Dermis microvascular lymphatic vessel endothelial cell (primary cell): Measurements from ENCODE around the gene CACNA1I. TPM values are rescaled to one million over a fixed set of nuclear protein-coding genes. Genes with fewer than 3 reads are reported as not detected.

Source experiments
- DNase-seq, 2 donors: peaks; one replicate each; pipeline versions ENCODE4 v3.0.0 to v3.0.0-alpha.2; 2010; ENCODE audit warnings: low read depth in 2 of 2
- total RNA-seq: library from RNA; depleted of rRNA; stranded (reverse); fragments of >200 nt; gene quantifications from 2 replicates; pipeline ENCODE4 v1.2.1, GENCODE V29; 2014

The CACNA1I gene
- total RNA-seq, 1 donor from 2014 or later = not detected

DNA sequence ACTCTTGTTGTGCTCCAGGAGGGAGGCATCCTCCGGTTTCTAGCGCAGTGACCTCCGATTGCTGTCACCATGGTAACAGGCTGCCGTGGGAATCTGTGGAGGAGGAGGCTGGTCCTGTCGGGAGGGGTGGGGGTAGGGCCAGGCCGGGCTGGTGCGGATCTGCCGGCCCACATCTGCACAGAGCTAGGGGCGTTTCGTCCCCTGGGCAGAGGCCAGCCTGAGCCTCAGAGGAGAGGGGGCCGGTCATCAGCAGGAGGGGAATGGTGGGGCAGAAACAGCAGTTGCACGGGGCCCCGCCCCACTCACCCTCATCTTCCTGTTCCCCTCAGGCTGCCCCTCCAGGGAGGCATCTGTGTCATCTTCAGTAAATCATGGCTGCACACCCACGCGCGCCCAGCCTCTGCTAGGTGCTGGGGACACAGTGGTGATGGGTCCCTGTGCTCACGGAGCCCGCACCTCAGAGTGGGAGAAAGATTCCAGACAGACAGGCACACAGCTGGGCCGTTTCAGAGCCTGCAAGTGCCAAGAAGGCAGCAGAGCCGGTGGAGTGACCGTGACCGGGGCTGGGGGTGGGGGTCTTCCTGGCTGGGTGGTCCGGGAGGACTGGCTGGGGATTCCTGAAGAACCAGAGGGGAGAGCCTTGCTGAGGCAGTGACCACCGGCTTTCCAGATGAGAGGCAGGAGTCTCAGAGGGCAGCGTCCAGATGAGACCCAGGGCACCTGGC lies 120.5 kb downstream of the CACNA1I start:
- DNase-seq = no peak

DNA sequence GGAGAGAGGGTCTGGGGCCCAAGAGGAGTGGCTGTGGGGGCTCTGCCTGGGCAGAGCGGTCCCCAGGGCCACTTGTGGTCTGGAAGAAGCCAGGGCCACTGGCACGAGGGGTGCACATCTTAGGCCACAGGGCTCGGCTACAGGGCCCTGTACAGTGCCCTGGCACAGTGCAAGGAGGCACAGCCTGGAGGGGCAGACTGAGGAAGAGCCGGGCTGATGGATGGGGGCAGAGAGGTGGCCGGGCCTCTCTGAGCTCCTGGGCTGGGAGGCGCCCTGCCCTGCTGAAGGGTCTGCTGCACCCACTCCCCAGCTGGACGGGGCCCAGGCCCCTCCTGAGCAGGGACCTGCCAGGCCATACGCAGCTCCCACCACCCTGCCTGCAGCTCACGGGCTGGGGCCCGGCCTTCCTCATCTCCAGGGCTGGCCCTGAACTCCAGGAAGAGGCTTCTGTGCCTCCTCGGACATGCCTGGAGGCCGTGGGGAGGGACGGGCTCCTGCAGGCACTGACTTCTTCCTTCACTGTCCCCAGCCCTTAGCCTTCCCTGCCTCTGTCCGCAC lies 123.5 kb downstream of the CACNA1I start:
- no peak for DNase-seq

DNA sequence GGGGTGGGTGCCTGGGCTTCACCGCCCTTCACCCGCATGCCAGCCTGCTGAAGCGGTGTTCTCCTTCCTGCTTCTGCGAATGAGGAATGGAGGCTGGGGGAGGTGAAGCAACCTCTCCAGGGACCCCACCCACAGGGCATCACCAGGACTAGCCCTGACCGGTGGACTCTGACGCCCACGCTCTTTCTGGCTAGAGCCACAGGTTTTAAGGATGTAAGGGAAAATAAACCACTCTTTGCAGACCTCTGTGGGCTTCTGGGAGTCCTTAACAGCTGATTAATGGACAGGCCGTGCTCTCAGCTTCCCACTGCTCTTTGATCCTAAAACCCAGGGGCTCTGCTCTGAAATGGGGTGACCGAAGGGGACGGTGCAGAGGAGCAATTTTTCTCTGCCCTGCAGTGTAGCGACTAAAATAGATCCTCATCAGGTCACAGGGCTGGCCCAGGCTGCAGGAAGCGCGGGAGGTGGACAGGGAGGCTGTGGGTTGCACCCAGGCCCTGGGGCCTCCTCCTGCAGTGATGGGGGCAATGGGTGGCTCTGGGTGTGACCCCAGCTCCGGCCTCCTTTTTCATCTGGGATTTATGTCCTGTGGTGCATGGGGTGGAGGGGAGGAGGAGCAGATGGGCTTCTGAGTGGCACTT lies 127.4 kb downstream of the CACNA1I start:
- DNase-seq = no peak

DNA sequence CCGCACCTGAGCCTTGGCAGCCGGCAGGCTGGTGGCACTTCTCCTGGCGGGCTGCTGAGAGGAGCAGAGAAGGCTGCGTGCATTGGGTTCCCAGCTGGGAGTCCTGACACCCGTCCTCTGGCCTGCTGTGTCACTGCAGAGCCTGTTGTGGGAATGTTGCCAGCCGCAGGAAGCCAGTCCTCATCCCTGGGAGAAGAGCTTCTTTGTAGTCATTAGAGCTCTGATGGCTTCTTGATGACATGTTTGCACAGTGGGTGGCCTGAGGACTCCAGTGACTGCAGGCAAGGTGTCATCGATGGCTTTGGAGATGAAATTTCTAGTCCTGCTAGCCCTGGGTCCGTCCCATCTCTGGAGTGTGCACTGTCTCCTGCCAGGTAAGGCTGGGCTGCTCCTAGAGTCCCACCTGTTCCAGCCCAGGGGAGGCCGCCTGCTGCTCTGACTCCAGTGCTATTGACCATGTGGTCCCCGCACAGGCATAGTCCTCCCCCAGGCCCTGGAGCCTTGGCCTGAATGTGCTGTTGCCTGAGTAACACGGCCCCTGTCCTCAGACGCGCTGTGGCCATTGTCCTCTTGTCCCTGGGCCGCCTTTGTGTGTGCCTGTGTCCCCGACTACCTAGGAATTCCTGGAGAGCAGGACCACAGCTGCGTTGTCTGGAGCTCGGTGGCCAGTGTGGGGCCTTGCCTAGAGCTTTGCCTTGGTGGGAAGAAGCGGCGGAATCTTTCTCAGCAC lies 129.2 kb downstream of the CACNA1I start:
- no peak for DNase-seq

DNA sequence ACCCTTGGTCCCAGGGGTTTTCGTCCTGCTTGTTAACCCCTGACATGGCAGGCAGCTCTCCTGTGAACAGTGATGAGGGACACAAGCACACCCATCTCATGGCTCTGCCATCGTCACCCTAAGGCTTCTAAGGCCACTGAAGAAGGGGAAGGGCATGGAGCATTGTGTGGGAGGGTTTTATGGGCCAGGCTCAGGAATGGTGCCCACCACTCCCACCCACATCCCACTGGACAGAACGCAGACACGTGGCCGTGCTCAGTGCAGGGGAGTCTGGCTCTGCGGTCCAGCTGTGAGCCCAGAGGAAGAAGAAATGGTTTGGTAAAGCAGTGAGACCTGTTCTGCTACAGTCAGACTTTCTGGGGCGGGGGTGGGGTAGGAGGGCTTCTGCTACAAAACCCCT lies 130.0 kb downstream of the CACNA1I start:
- DNase-seq = no peak

DNA sequence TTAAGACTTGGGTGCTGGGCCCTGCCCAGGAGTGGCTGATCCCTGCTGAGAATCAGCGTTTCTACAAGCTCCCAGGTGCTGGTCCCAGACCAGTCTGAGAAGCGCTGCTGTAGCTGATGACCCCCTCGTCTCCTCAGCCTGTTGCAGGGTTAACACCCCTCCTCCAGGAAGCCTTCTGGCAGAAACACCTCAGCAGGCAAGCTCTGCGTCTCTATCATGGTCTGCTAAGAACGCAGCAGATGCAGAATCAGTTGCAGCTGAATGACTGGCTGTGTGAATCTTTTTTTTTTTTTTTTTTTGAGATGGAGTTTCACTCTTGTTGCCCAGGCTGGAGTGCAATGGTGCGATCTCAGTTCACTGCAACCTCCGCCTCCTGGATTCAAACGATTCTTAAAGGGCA lies 132.5 kb downstream of the CACNA1I start:
- DNase-seq = no peak

DNA sequence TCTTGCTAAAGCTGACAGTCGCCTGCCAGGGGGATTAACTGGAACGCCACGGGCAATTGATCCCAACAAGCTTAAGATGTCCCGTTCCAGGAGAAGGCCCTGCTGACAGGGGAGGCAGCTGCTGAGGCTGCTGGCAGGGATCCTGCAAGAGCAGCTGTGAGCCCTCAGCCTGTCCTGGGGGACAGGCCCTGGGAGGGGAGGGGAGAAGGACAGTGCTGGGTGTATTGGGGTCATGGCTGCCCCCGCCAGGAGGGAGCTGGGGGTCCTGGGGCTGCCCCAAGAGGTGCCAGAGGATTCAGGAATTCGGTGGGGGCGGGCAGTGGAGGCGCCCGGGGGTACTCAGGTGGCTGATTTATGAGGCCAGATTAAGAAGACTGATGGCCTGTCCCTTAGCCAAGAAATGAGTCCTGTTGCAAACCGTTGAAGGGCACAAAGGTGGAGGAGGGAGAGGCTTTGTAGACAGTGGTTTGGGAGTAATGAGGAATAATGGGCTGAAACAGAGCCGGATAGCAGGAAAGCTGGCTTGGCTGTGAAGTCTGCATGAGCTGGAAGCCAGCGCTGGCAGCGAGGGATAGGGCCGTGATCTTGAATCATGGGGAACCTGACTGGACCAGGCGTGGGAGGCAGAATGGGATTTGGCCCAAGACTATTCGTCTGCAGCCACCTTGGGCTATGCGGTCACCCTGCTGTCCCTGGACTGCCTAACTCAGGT lies 133.5 kb downstream of the CACNA1I start:
- DNase-seq = no peak

DNA sequence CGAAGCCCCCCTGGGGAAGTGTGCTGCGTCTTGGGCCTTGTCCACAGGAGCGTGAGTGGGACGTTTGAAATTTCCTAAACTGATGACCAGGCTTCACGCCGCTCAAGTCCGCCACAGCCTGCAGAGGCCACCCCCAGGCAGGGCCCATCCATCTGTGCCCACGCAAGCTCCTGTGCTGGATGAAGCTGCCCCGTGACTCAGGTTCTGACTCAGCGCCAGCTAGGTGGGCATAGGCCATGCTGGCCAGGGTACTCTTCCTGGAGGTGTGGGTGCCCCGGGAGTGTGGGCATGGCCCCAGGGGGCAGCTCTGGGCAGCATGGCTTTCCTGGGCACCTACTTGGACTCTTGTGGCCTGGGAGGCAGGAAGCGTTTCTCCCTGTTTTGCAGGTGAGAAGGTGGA lies 134.8 kb downstream of the CACNA1I start:
- DNase-seq = no peak

DNA sequence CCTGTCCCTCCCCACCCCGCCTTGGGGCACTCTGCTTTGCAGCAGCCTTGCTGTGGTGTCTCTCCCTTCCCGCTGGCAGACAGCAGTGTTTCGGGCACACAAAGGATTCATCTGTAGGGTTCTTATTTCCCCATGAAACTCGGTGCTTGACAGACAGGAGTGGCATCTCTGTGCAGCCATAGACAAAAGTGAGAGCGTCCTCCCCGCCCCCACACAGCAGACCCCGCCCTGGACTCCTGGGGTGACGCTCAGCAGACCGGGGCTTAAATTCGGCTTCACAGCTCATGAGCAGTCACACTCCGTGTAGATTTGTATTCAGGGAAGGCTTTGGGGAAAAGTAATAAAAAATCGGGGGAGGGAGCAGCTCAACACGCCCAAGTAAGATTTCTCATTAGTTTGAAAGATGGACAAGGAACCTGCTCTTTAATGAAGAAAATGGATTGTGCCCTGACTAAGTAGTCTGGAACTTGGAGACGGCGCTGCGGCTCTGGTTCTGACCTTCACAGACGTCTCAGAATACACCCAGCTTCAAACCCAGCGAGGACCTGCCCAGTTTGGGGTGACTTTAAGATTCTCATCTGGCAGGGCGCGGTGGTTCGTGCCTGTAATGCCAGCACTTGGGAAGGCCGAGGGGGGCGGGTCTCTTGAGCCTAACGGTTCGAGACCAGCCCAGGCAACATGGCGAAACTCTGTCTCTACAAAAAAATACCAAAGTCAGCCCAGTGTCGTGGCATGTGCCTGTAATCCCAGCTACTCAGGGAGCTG lies 136.0 kb downstream of the CACNA1I start:
- DNase-seq = no peak

DNA sequence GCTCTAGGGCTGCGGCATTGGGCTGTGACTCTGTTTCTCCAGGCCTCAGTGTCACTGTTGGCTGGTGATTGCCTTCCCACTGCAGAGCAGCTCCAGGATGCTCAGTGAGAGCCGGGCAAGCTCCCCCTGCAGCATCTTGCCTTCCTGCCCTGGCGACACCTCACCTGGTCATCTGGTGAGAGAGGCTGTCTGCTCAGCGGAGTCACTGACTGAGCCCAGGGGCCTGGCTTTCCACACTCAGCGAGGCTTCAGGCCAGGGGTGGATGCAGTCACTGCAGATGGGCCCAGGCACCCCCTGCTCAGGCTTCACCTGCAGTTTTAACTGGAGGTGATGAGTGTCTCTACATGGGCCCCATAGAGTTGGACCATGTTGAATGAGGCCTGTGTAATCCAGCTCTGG lies 136.8 kb downstream of the CACNA1I start:
- DNase-seq = no peak

DNA sequence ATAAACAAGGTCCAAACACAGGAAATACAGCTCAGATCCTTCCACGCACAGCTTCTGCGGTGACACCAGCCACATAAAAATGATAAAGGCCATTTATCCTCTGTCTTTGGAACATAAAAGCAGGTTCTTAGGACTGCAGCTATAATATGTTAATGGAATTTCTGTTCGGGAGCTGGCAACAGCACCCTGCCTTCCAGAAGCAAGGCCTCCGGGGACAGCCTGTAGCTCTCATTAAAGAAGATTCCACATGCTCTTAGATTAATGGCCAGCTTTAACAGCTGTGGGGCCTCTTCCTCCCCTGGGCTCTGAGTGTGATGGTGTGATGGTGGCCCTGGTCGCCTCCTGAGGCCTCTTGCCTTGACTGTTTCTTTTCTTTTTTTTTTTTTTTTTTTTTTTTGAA lies 137.3 kb downstream of the CACNA1I start:
- DNase-seq = no peak

DNA sequence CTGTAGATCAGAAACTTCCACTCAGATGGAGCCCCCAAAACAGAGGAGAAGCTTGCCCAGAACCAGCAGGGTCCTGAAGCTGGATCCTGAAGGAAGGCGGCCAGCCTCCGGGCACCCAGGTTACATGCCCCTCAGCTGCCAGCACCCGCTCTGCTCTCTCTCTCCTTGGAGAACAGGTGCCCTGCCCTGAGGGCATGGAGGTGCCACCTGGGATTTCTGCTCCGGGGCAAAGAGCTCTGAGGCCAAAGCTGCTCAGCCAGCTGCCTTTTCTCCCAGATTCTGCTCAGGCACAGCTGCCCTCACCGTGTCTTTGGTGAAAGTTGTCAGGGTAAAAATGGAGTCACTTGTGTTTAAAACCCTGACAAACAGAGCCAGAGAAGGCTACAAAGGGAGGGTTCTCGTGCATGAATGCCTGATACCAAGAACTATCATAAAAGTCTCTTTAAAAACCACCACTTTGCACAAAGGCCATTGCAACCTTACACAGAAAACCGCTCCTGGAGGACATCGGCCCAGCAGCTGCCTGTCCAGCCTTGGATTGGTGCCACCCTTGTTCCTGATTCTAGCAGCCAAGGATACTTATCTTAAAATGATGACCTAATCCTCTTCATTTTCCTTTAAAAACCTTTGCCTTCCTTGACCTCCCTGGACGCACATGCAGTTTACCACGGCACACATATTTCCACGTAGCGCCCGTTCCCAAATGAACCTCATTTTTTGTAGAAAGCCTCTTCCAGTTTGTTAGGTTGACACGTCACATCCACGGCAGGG lies 140.0 kb downstream of the CACNA1I start:
- no peak for DNase-seq

DNA sequence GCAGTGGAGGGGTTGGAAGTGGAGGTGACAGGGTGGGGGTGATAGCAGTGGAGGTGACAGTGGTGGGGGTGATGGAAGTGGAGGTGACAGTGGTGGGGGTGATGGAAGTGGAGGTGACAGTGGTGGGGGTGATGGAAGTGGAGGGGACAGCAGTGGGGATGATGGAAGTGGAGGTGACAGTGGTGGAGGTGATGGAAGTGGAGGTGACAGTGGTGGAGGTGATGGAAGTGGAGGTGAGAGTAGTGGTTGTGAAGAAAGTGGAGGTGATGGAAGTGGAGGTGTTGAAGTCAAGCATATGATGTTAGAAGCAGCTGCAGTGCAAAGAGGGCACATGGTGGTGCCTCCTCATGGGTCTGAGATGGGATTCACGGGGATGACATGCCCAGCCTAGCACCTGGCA lies 141.5 kb downstream of the CACNA1I start:
- DNase-seq = no peak

DNA sequence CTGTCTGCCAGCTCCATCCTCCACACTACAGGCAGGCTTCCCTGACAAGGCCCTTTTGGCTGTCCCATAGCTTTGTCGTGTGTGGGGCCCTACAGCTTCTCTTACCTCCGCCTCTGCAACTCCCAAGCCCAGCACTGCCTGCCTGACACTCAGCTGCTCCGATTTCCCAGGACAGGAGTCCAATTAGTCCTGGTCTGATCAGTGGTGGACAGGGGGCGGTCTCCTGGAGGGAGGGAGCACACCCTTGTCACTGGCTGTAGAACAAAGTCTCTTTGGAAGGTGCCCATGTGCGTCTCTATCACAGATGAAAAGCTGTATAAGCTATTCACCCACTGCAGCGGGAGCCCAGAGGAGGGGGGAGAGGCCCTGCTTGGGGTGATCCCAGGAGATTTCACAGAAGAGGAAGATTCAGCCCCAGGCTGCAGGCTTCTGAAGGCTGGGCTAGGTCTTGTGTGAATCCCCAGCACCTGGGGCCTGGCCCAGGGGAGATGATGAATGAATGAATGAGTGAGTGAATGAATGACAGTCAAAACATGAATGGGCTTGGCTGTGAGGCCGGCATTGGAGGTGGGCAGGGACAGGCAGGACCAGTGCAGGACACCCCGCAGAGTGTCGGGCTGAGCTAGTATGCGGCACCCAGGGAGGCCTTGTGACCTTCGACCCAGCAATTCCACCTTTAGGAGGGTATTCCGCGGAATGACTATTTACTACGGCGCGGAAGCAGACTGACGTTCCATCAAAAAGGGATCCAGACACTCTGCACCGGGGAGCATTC lies 142.4 kb downstream of the CACNA1I start:
- DNase-seq = no peak

DNA sequence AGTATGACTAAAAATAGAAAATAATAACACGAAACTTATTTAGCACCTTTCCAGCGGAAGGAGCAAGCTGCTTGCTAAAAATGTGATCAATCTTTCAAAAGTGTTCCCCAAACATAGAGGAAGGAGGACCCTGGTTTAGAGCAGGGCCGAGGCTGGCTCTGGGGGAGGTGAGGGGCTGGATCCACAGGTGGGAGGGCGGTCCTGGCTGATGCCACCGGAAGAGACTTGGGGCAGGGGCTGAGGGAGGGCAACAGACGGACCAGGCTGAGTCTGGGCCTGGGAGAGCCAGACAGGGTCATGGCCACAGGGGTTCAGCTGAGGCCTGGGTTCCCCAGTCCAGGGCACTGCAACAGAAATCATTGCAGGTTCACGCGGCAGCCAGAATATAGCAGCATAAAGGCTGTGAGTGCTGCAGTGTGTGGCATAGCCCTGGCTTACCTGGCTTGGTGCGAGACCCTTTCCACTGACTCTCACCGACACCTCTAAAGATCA lies 143.3 kb downstream of the CACNA1I start:
- DNase-seq = no peak

DNA sequence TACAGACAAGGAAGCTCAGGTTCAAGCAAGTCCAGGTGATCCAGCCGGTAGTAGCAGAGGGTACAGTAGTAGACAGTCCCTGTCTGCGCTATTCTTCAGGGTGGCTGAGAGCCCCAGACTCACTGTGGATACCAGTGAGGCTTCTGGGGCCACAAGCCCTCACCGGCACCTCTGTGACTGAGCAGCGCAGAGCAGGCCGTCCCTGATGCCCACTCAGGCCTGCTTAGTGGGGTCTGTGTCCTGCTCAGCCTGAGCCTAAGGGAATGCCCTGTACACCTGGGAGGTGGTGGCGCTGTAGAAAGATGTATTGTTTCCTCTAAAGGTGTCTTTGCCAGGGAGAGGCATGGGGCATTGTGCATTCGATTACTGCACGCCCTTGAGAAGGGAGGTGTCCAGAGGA lies 143.8 kb downstream of the CACNA1I start:
- DNase-seq = no peak

DNA sequence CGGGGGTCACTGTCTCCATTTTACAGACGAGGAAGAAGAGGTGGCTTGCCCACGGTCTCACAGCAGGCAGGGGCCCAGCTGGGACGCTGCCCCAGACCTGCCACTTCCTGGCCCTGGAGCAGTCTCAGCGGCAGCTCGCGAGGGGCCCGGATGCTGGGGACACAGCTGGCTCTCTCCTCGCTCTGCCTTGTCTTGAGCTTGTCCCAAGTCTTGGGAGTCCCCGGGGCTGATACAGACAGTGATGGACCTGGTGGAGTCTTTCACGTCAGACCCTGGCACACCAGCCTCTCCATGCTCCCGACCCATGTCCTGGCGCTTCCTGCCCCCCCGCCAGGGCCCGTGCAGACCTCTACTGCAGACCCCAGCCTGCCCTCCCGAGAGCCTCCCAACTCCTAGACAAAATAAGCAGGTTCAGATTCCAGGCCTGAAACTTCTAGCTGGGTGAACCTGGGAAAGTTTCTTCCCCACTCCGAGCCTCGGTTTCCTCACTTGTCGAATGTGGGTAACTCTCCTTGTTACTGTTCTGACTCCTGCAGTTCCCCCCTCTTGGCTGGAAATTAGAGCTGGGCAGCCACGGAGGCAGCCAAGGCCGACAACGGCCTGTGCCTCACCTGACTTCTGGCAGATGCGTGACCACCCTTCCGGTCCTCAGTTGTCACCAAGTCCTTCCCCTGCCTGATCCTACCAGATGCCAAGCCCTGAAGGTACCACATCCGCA lies 145.4 kb downstream of the CACNA1I start:
- no peak for DNase-seq

DNA sequence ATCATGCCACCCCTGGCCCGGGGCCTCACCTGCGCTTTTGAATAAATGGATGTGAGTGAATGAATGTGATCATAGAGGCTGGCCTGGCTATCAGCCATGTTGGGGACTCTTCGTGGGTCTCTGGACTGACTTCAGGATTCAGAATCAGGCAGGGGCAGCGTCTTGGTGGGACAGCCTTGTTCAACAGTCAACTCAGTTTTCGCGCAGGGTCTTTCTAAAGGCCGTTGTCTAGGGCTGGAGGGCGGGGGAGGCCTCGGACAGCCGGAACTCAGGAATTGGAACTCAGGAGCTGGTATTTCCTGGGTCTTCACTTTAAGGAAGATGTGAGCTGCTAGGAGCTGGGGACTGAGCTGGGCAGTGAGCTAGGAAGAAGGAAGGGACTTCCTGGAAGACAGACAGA lies 146.0 kb downstream of the CACNA1I start:
- DNase-seq = no peak

DNA sequence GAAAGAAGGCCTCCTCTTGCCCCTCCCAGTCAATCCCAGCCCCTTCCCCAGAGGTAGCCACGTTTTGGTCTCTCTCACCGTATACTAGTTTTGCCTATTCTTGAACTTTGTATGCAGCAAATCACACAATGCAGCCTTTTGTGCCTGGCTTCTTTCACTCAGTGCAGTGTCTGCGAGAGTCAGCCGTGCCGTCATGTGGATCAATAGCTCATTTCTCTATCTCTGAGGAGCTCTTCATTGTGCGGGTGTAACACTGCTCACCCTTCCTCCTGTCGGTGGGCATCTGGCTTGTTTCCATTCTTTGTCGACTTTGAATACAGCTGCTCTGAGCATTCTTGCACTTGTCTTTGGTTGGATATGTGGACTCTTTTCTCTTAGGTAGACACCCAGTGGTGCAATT lies 146.5 kb downstream of the CACNA1I start:
- no peak for DNase-seq
